CD4-positive, alpha-beta T cell treated with Interleukin-17A for 1 hour (primary cell): ENCODE data around the gene CYBC1.
"Not testable (repeated sequence)": the region's sequence is repeated elsewhere in the genome, so short reads cannot be mapped to it uniquely, and the experiment has no call there.

Experiments used
- DNase-seq: peaks from one replicate; pipeline ENCODE4 v3.0.0-alpha.2; 2020

Gene CYBC1

GRCh38 chr17:82477934-82478333, 27.4 kb upstream of the CYBC1 start:
- no peak for DNase-seq

GRCh38 chr17:82475458-82475857, 24.9 kb upstream of the CYBC1 start:
- DNase-seq: no peak

GRCh38 chr17:82474223-82475010, 23.9 kb upstream of the CYBC1 start:
- DNase-seq: no peak

GRCh38 chr17:82470065-82470464, 19.5 kb upstream of the CYBC1 start:
- DNase-seq: no peak

- DNase-seq: no peak
These were observed 18.1 kb upstream of the CYBC1 start for GRCh38 chr17:82468692-82469091.

- no peak for DNase-seq
These were observed 14.6 kb upstream of the CYBC1 start for GRCh38 chr17:82465023-82465603.

GRCh38 chr17:82464567-82464929, 14.0 kb upstream of the CYBC1 start:
- DNase-seq: no peak

GRCh38 chr17:82463925-82464566, 13.5 kb upstream of the CYBC1 start:
- DNase-seq: no peak

GRCh38 chr17:82463391-82463790, 12.8 kb upstream of the CYBC1 start:
- DNase-seq: no peak

GRCh38 chr17:82461827-82462524, 11.4 kb upstream of the CYBC1 start:
- no peak for DNase-seq

- DNase-seq: not testable (repeated sequence)
These were observed 9.4 kb upstream of the CYBC1 start for GRCh38 chr17:82459936-82460335.

- DNase-seq: peak; percentile 54
These were observed 8.4 kb upstream of the CYBC1 start for GRCh38 chr17:82458885-82459424.

GRCh38 chr17:82458179-82458884, 7.8 kb upstream of the CYBC1 start, which contains the start of gene NARF:
Gene NARF (plus strand): TSS chr17:82458741. CDS start chr17:82458804, 63 bp downstream.
- peak; percentile 97 for DNase-seq

- DNase-seq: peak; percentile 94
These were observed 7.3 kb upstream of the CYBC1 start for GRCh38 chr17:82457929-82458178.

- DNase-seq: peak; percentile 15
These were observed 6.7 kb upstream of the CYBC1 start for GRCh38 chr17:82457073-82457928.

- not testable (repeated sequence) for DNase-seq
These were observed 3.2 kb upstream of the CYBC1 start for GRCh38 chr17:82453706-82454105.

- not testable (repeated sequence) for DNase-seq
These were observed 2.6 kb upstream of the CYBC1 start for GRCh38 chr17:82453151-82453550.

- DNase-seq: no peak
These were observed 1.6 kb upstream of the CYBC1 start for GRCh38 chr17:82452162-82452561.

GRCh38 chr17:82449883-82450356, 632 bp downstream of the CYBC1 start:
- peak; percentile 34 for DNase-seq

GRCh38 chr17:82449131-82449882, 1.2 kb downstream of the CYBC1 start:
- DNase-seq: peak; percentile 86

- DNase-seq: no peak
These were observed 2.7 kb downstream of the CYBC1 start for GRCh38 chr17:82447876-82448275.
